Activated effector memory CD4-positive, alpha-beta T cell treated with Interleukin-2 at 50 U/mL for 16 hours (primary cell): ENCODE results near the gene COL2A1.

Source experiments
- DNase-seq: peaks from one replicate; pipeline ENCODE4 v3.0.0-alpha.2; 2020

COL2A1 gene

GRCh38 chr12:47942614-47943225 lies 61.6 kb downstream of the COL2A1 start:
- no peak for DNase-seq

GRCh38 chr12:47941871-47942613 lies 62.2 kb downstream of the COL2A1 start:
- no peak for DNase-seq

- no peak for DNase-seq
Measured at GRCh38 chr12:47941475-47941780, 62.8 kb downstream of the COL2A1 start.

GRCh38 chr12:47940773-47941474 lies 63.4 kb downstream of the COL2A1 start:
- DNase-seq: no peak

GRCh38 chr12:47939009-47939601 lies 65.2 kb downstream of the COL2A1 start:
- no peak for DNase-seq

- no peak for DNase-seq
Measured at GRCh38 chr12:47938594-47938993, 65.7 kb downstream of the COL2A1 start.

GRCh38 chr12:47938093-47938492 lies 66.2 kb downstream of the COL2A1 start:
- DNase-seq: no peak

- DNase-seq: no peak
Measured at GRCh38 chr12:47935184-47935583, 69.1 kb downstream of the COL2A1 start.

- DNase-seq: no peak
Measured at GRCh38 chr12:47931187-47931586, 73.1 kb downstream of the COL2A1 start.

GRCh38 chr12:47930634-47931033 lies 73.6 kb downstream of the COL2A1 start:
- DNase-seq: no peak

GRCh38 chr12:47927346-47927745 lies 76.9 kb downstream of the COL2A1 start:
- no peak for DNase-seq
